Uterus (tissue), 2 donors: ENCODE results near the gene CIPC.

Experiments used
- POLR2A ChIP-seq, 2 donors: fragments of 450-650 bp; IDR thresholded peaks; one replicate each; pipeline ENCODE4 v1.6.1; 2016; ENCODE audit warnings: antibody characterized with exemption in 2 of 2, mild to moderate bottlenecking in 1 of 2, moderate library complexity in 1 of 2
- TF ChIP-seq, protein P1 (sequence below), 4 experiments: fragments of 200-600 bp in 2 of 4; fragments of 450-650 bp in 2 of 4; sonication (generic) in 2 of 4; IDR thresholded peaks; one replicate each; pipeline ENCODE4 v1.5.1; 2016 to 2019; ENCODE audit warnings: antibody characterized with exemption in 4 of 4, mild to moderate bottlenecking in 2 of 4, moderate library complexity in 1 of 4

DNA sequence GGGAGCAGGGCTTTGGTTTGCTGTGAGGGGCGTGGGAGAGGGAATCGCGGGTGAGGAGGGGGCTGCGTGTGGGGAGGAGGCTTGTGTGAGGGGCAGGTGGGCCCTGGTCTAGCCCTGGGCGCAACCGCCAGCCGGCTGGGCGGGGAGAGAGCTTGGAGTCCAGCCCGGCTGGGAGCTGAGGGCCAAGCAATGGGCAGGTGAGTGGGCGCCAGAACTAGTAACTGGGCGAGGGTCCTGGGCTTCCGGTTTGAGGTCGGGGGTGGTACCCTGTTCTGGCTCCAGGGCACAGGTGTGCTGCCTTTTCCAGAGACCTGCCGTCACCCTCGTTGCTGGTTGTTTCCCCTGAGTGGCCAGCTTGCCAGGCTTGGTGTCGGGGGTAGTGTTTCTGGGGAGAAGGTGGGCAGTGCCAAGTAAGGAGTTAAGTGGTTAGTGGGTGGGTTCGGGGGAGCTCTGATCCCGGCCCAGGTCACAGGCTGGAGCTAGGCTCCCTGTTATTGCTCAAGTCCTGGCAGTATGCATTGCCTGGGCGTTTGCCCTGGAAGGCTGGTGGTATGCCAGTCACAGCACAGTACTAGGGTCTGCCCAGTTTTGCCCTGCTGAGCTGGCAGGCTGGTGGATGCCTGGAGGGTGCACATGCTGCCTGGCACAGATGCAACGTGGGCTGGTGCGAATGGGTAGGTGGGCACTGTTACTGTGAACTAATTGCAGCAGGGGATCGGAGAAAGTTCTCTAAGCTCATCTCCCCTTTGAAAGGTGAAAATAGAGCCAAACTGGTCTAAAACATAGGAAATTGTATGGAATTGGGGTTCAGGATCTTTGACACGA, 683 bp downstream of the CIPC start:
- TF ChIP-seq, protein P1, sequence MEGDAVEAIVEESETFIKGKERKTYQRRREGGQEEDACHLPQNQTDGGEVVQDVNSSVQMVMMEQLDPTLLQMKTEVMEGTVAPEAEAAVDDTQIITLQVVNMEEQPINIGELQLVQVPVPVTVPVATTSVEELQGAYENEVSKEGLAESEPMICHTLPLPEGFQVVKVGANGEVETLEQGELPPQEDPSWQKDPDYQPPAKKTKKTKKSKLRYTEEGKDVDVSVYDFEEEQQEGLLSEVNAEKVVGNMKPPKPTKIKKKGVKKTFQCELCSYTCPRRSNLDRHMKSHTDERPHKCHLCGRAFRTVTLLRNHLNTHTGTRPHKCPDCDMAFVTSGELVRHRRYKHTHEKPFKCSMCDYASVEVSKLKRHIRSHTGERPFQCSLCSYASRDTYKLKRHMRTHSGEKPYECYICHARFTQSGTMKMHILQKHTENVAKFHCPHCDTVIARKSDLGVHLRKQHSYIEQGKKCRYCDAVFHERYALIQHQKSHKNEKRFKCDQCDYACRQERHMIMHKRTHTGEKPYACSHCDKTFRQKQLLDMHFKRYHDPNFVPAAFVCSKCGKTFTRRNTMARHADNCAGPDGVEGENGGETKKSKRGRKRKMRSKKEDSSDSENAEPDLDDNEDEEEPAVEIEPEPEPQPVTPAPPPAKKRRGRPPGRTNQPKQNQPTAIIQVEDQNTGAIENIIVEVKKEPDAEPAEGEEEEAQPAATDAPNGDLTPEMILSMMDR (IDR thresholded peaks at IDR 0.05): no peak
- no peak for TF ChIP-seq POLR2A (IDR thresholded peaks at IDR 0.05)
